Esophagus squamous epithelium (tissue), 4 donors: ENCODE results near the gene NELFCD.

Experiments used
- CTCF ChIP-seq, 6 experiments: fragments of 450-650 bp in 4 of 6; fragments of 200-600 bp in 2 of 6; sonication (generic) in 2 of 6; IDR thresholded peaks; one replicate each; pipeline ENCODE4 v1.5.1; 2016 to 2019; ENCODE audit warnings: antibody characterized with exemption in 6 of 6, mild to moderate bottlenecking in 4 of 6, moderate library complexity in 4 of 6
- POLR2A ChIP-seq, 4 donors: fragments of 450-650 bp; IDR thresholded peaks; one replicate each; pipeline ENCODE4 v1.6.1; 2017; ENCODE audit warnings: antibody characterized with exemption in 4 of 4, mild to moderate bottlenecking in 4 of 4, moderate library complexity in 3 of 4

- TF ChIP-seq CTCF (IDR thresholded peaks at IDR 0.05) (no peak), POLR2A (IDR thresholded peaks at IDR 0.05) (no peak)
Observed at GRCh38 chr20:58971429-58971828, 9.6 kb upstream of the NELFCD start.
